Naive thymus-derived CD8-positive, alpha-beta T cell (primary cell): ENCODE data around the gene NTN1. TPM values are rescaled to one million over a fixed set of nuclear protein-coding genes. Genes with fewer than 3 reads are reported as not detected.

ENCODE experiments used
- ATAC-seq, 2 donors: fragments of 150-1000 bp; cut with Tn5 transposase in 1 of 2; sonication (Bioruptor Pico), chemical (Tn5 transposase) in 1 of 2; 1 replicate in 1 of 2; 2 replicates in 1 of 2; pipeline ENCODE4 v1.10.0; 2021; ENCODE audit warnings: mild to moderate bottlenecking in 2 of 2, moderate library complexity in 2 of 2
- POLR2A ChIA-PET: fragments of 350-600 bp; sonication (Branson Sonifier 250); formaldehyde crosslinking; loops from one replicate; lab custom pipeline; 2021; ENCODE audit warnings: antibody characterized with exemption; lab: Charles Lee
- DNase-seq, 10 donors: peaks; one replicate each; pipeline versions ENCODE4 v3.0.0 to v3.0.0-alpha.2; 2020 to 2022
- H3K27ac Mint-ChIP-seq, 10 donors: one replicate each; pipeline ENCODE4 v1.8.0; 2020 to 2022; ENCODE audit warnings: mild to moderate bottlenecking in 10 of 10, mixed read lengths in 10 of 10, moderate library complexity in 4 of 10, inconsistent platforms in 1 of 10
- H3K27me3 Mint-ChIP-seq, 5 donors: one replicate each; pipeline ENCODE4 v1.8.0; 2021 to 2022; ENCODE audit warnings: mixed read lengths in 5 of 5
- H3K36me3 Mint-ChIP-seq, 3 donors: one replicate each; pipeline ENCODE4 v1.8.0; 2020 to 2022; ENCODE audit warnings: mixed read lengths in 3 of 3, mild to moderate bottlenecking in 2 of 3, inconsistent platforms in 1 of 3
- H3K4me1 Mint-ChIP-seq, 4 donors: one replicate each; pipeline ENCODE4 v1.8.0; 2021 to 2022; ENCODE audit warnings: mixed read lengths in 4 of 4
- H3K4me3 Mint-ChIP-seq, 10 donors: one replicate each; pipeline ENCODE4 v1.8.0; 2020 to 2022; ENCODE audit warnings: mild to moderate bottlenecking in 10 of 10, mixed read lengths in 10 of 10, moderate library complexity in 6 of 10, inconsistent platforms in 1 of 10
- H3K9me3 Mint-ChIP-seq, 9 donors: one replicate each; pipeline ENCODE4 v1.8.0; 2020 to 2022; ENCODE audit warnings: mixed read lengths in 9 of 9, mild to moderate bottlenecking in 3 of 9, inconsistent platforms in 1 of 9, moderate library complexity in 1 of 9
- polyA plus RNA-seq, 3 donors: library from polyadenylated mRNA; unstranded; fragments of 300-500 nt; fragmentation: Illumina TruSeq; gene quantifications; one replicate each; pipeline ENCODE4 v1.2.3, GENCODE V29; 2021
- total RNA-seq, 8 experiments: library from RNA in 2 of 8; stranded (reverse) in 2 of 8; gene quantifications; one replicate each; pipeline ENCODE4 v1.2.3 and lab custom pipeline; 2021 to 2026

NTN1 gene
- total and polyA plus RNA-seq, 5 experiments from 2014 or later: 0.05 TPM; not detected in 4

- no peak for DNase-seq
- Mint-ChIP-seq H3K27me3 (peaks cover 1 to 11% (median 9%) of the 10 kb centered on the region in 5 donors), H3K36me3 (peaks cover 0 to 5% (median 0%) of the 10 kb centered on the region in 3 donors), H3K9me3 (peaks cover 0 to 12% (median 4%) of the 10 kb centered on the region in 9 donors), H3K4me3 (no peak overlapping the region), H3K27ac (no peak overlapping the region), H3K4me1 (peaks cover 0 to 2% (median 0%) of the 10 kb centered on the region in 4 donors)
- ATAC-seq: no peak
- POLR2A ChIA-PET: no interaction called here
Measured at GRCh38 chr17:9052921-9053320, 31.6 kb downstream of the NTN1 start.

GRCh38 chr17:9053406-9053805 lies 32.1 kb downstream of the NTN1 start:
- POLR2A ChIA-PET: no interaction called here
- Mint-ChIP-seq H3K27ac (no peak overlapping the region), H3K4me1 (peaks cover 0 to 2% (median 0%) of the 10 kb centered on the region in 4 donors), H3K4me3 (no peak overlapping the region), H3K9me3 (peaks cover 0 to 7% (median under 1%) of the 10 kb centered on the region in 9 donors), H3K27me3 (peaks cover 1 to 13% (median 9%) of the 10 kb centered on the region in 5 donors), H3K36me3 (peaks cover 0 to 2% (median 0%) of the 10 kb centered on the region in 3 donors)
- ATAC-seq: no peak
- no peak for DNase-seq

GRCh38 chr17:9054126-9054975 lies 33.0 kb downstream of the NTN1 start:
- Mint-ChIP-seq H3K36me3 (no peaks in the 10 kb centered on the region), H3K27ac (no peak overlapping the region), H3K4me3 (no peak overlapping the region), H3K27me3 (peaks cover 0 to 13% (median 10%) of the 10 kb centered on the region in 5 donors), H3K4me1 (peaks cover 0 to 2% (median 0%) of the 10 kb centered on the region in 4 donors), H3K9me3 (peaks cover 0 to 2% (median 0%) of the 10 kb centered on the region in 9 donors)
- ATAC-seq (no peak), DNase-seq (no peak)
- POLR2A ChIA-PET: no interaction called here

- no peak overlapping the region for H3K4me3 Mint-ChIP-seq
- H3K36me3 Mint-ChIP-seq: no peaks in the 10 kb centered on the region
Measured at GRCh38 chr17:9055281-9055680, 34.0 kb downstream of the NTN1 start.

GRCh38 chr17:9056566-9056965 lies 35.3 kb downstream of the NTN1 start:
- Mint-ChIP-seq H3K4me1 (peaks cover 0 to 4% (median 0%) of the 10 kb centered on the region in 4 donors), H3K27me3 (peaks cover 0 to 13% (median 10%) of the 10 kb centered on the region in 5 donors), H3K36me3 (no peaks in the 10 kb centered on the region), H3K4me3 (no peak overlapping the region), H3K27ac (no peak overlapping the region), H3K9me3 (no peaks in the 10 kb centered on the region)
- POLR2A ChIA-PET: no interaction called here
- DNase-seq (no peak), ATAC-seq (no peak)

More at GRCh38 chr17:9055281-9055680, 34.0 kb downstream of the NTN1 start:
- no peak for DNase-seq
- Mint-ChIP-seq H3K4me1 (peaks cover 0 to 2% (median 0%) of the 10 kb centered on the region in 4 donors), H3K27me3 (peaks cover 0 to 13% (median 10%) of the 10 kb centered on the region in 5 donors), H3K9me3 (no peaks in the 10 kb centered on the region), H3K27ac (no peak overlapping the region)
- POLR2A ChIA-PET: no interaction called here
- no peak for ATAC-seq

GRCh38 chr17:9057310-9057709 lies 36.0 kb downstream of the NTN1 start:
- Mint-ChIP-seq H3K4me3 (no peak overlapping the region), H3K27ac (no peak overlapping the region), H3K36me3 (no peaks in the 10 kb centered on the region), H3K9me3 (no peaks in the 10 kb centered on the region), H3K27me3 (peaks cover 0 to 13% (median 10%) of the 10 kb centered on the region in 5 donors), H3K4me1 (peaks cover 0 to 4% (median 0%) of the 10 kb centered on the region in 4 donors)
- ATAC-seq (no peak), DNase-seq (no peak)
- POLR2A ChIA-PET: no interaction called here

- POLR2A ChIA-PET: no interaction called here
- Mint-ChIP-seq H3K36me3 (no peaks in the 10 kb centered on the region), H3K4me1 (peaks cover 0 to 4% (median 0%) of the 10 kb centered on the region in 4 donors), H3K9me3 (peaks cover 0 to 1% (median 0%) of the 10 kb centered on the region in 9 donors), H3K27me3 (peaks cover 0 to 21% (median 12%) of the 10 kb centered on the region in 5 donors), H3K27ac (no peak overlapping the region), H3K4me3 (no peak overlapping the region)
- ATAC-seq (no peak), DNase-seq (no peak)
Measured at GRCh38 chr17:9062399-9062902, 41.1 kb downstream of the NTN1 start.

- DNase-seq (no peak), ATAC-seq (no peak)
- Mint-ChIP-seq H3K27me3 (peaks cover 0 to 17% (median 11%) of the 10 kb centered on the region in 5 donors), H3K36me3 (no peaks in the 10 kb centered on the region), H3K4me3 (no peak overlapping the region), H3K4me1 (peaks cover 0 to 4% (median 0%) of the 10 kb centered on the region in 4 donors), H3K9me3 (peaks cover 0 to 1% (median 0%) of the 10 kb centered on the region in 9 donors), H3K27ac (no peak overlapping the region)
- POLR2A ChIA-PET: no interaction called here
Measured at GRCh38 chr17:9064311-9064834, 43.1 kb downstream of the NTN1 start.

GRCh38 chr17:9071016-9071415 lies 49.7 kb downstream of the NTN1 start:
- no peak for DNase-seq
- no peaks in the 10 kb centered on the region for H3K36me3 Mint-ChIP-seq
- POLR2A ChIA-PET: no interaction called here

GRCh38 chr17:9071811-9072498 lies 50.6 kb downstream of the NTN1 start:
- Mint-ChIP-seq H3K27ac (no peak overlapping the region), H3K36me3 (no peaks in the 10 kb centered on the region), H3K9me3 (no peaks in the 10 kb centered on the region), H3K4me1 (peaks cover 0 to 3% (median 0%) of the 10 kb centered on the region in 4 donors), H3K27me3 (peaks cover 1 to 9% (median 8%) of the 10 kb centered on the region in 5 donors), H3K4me3 (no peak overlapping the region)
- ATAC-seq: no peak
- no peak for DNase-seq
- POLR2A ChIA-PET: no interaction called here

More at GRCh38 chr17:9071016-9071415, 49.7 kb downstream of the NTN1 start:
- no peak for ATAC-seq
- Mint-ChIP-seq H3K27ac (no peak overlapping the region), H3K9me3 (no peaks in the 10 kb centered on the region), H3K4me1 (no peaks in the 10 kb centered on the region), H3K4me3 (no peak overlapping the region), H3K27me3 (peaks cover 2 to 9% (median 8%) of the 10 kb centered on the region in 5 donors)

GRCh38 chr17:9072696-9073339 lies 51.5 kb downstream of the NTN1 start:
- no peak overlapping the region for H3K4me3 Mint-ChIP-seq
- no peak overlapping the region for H3K27ac Mint-ChIP-seq
- no peaks in the 10 kb centered on the region for H3K36me3 Mint-ChIP-seq
- ATAC-seq (no peak), DNase-seq (no peak)
- POLR2A ChIA-PET: no interaction called here
- H3K9me3 Mint-ChIP-seq: no peaks in the 10 kb centered on the region
- peaks cover 0 to 5% (median under 1%) of the 10 kb centered on the region in 4 donors for H3K4me1 Mint-ChIP-seq
- peaks cover 0 to 9% (median 4%) of the 10 kb centered on the region in 5 donors for H3K27me3 Mint-ChIP-seq

GRCh38 chr17:9074131-9074530 lies 52.8 kb downstream of the NTN1 start:
- Mint-ChIP-seq H3K27ac (no peak overlapping the region), H3K36me3 (no peaks in the 10 kb centered on the region), H3K4me3 (no peak overlapping the region), H3K9me3 (no peaks in the 10 kb centered on the region), H3K27me3 (peaks cover 0 to 9% (median 3%) of the 10 kb centered on the region in 5 donors), H3K4me1 (peaks cover 7 to 14% (median 11%) of the 10 kb centered on the region in 4 donors)
- POLR2A ChIA-PET: no interaction called here
- ATAC-seq: no peak
- DNase-seq: no peak
